ENCODE measurements around the gene SRSF6.
A peak's percentile ranks its signal among the peaks of the same experiment; 100 is the strongest.
"Not testable (repeated sequence)": the region's sequence is repeated elsewhere in the genome, so short reads cannot be mapped to it uniquely, and the experiment has no call there.

The SRSF6 gene

GRCh38 chr20:43472671-43473380 lies 15.1 kb downstream of the SRSF6 start:
- DNase-seq (ENCODE audit: low spot score) = no peak
- no peak for TF ChIP-seq CTCF (IDR thresholded peaks at IDR 0.05; ENCODE audit: extremely low read depth, missing control alignments)

- DNase-seq (ENCODE audit: low spot score) = no peak
- no peak for TF ChIP-seq CTCF (IDR thresholded peaks at IDR 0.05; ENCODE audit: extremely low read depth, missing control alignments)
Observed at GRCh38 chr20:43473381-43473704, 15.6 kb downstream of the SRSF6 start.

- no peak for DNase-seq (ENCODE audit: low spot score)
- TF ChIP-seq CTCF (IDR thresholded peaks at IDR 0.05; ENCODE audit: extremely low read depth, missing control alignments) = no peak
Observed at GRCh38 chr20:43477193-43477592, 19.5 kb downstream of the SRSF6 start.

- no peak for TF ChIP-seq CTCF (IDR thresholded peaks at IDR 0.05; ENCODE audit: extremely low read depth, missing control alignments)
- DNase-seq (ENCODE audit: low spot score) = no peak
Observed at GRCh38 chr20:43477619-43478018, 19.9 kb downstream of the SRSF6 start.

- TF ChIP-seq CTCF (IDR thresholded peaks at IDR 0.05; ENCODE audit: extremely low read depth, missing control alignments) = no peak
- DNase-seq (ENCODE audit: low spot score) = no peak
Observed at GRCh38 chr20:43490038-43490437, 32.3 kb downstream of the SRSF6 start.

GRCh38 chr20:43492101-43492500 lies 34.4 kb downstream of the SRSF6 start:
- peak; percentile 56 for DNase-seq (ENCODE audit: low spot score)
- no peak for TF ChIP-seq CTCF (IDR thresholded peaks at IDR 0.05; ENCODE audit: extremely low read depth, missing control alignments)

GRCh38 chr20:43495388-43495787 lies 37.7 kb downstream of the SRSF6 start:
- TF ChIP-seq CTCF (IDR thresholded peaks at IDR 0.05; ENCODE audit: extremely low read depth, missing control alignments) = no peak
- DNase-seq (ENCODE audit: low spot score) = no peak

GRCh38 chr20:43502021-43502420 lies 44.3 kb downstream of the SRSF6 start:
- DNase-seq (ENCODE audit: low spot score) = not testable (repeated sequence)

All from GM20000 (cell line).